Upper lobe of left lung (tissue), 4 donors: ENCODE results near the gene NSMCE4A.
A peak's percentile ranks its signal among the peaks of the same experiment; 100 is the strongest.

Source experiments
- CTCF ChIP-seq, 6 experiments: fragments of 450-650 bp in 4 of 6; fragments of 200-600 bp in 2 of 6; sonication (generic) in 2 of 6; IDR thresholded peaks; one replicate each; pipeline ENCODE4 v1.5.1; 2016 to 2019; ENCODE audit warnings: antibody characterized with exemption in 6 of 6
- EP300 ChIP-seq, 4 donors: sonication (generic); formaldehyde crosslinking; IDR thresholded peaks; one replicate each; pipeline ENCODE4 v1.5.1; 2017; ENCODE audit warnings: antibody characterized with exemption in 4 of 4, control low read depth in 2 of 4
- POLR2A ChIP-seq, 4 donors: fragments of 450-650 bp; IDR thresholded peaks; one replicate each; pipeline ENCODE4 v1.5.1; 2016 to 2017; ENCODE audit warnings: antibody characterized with exemption in 4 of 4, mild to moderate bottlenecking in 2 of 4
- POLR2AphosphoS5 ChIP-seq, 2 donors: sonication (generic); formaldehyde crosslinking; IDR thresholded peaks; one replicate each; pipeline ENCODE4 v1.5.1; 2017; ENCODE audit warnings: antibody characterized with exemption in 2 of 2

- TF ChIP-seq CTCF (IDR thresholded peaks at IDR 0.05) = no peak
- no peak for TF ChIP-seq EP300 (IDR thresholded peaks at IDR 0.05)
- TF ChIP-seq POLR2A (IDR thresholded peaks at IDR 0.05) = no peak
- TF ChIP-seq POLR2AphosphoS5 (IDR thresholded peaks at IDR 0.05) = peak; percentile 3 to 14
These were observed 47.6 kb downstream of the NSMCE4A start for GRCh38 chr10:121927318-121927840.
